Measurements from ENCODE around the gene TBC1D22B. TPM values are rescaled to one million over a fixed set of nuclear protein-coding genes. Genes with fewer than 3 reads are reported as not detected.

Gene TBC1D22B
- total RNA-seq, 1 experiment from 2014 or later: 12.9 TPM

DNA sequence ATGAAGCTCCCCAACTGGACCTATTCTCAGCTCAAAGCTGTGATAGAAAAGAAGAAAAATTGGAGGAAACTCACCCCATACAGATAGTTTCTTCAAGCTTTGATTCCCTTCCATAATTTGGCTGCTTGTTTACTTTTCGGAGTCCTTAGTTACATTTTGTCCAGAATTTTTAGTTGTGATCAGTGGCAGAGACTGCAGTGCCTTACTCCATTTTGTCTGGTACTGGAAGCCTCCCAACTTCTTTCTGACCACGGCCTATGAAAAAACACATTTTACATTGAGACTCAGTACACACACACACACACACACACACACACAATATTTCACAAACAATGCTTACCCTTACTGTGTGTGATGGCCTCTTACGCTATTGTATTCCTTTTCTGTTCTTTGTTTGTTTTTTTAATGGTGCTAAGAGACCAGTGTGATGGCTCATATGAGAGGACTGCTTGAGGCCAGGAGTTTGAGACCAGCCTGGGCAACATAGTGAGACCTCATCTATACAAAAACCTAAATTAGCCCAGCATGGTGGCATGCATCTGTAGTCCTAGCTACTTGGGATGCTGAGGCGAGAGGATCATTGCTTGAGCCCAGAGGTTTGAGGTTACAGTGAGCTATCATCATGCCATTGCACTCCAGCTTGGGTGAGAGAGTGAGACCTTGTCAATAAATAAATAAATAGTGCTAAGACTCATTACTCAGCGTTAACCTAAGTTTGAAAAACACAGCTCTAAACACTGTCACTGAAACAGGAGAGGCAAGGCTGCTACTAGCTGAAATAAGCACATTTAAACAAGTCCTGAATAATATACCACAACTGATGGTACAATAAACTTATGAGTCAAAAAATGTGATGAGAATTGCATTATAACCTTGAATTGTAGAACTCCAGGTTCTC lies 82.4 kb downstream of the TBC1D22B start:
- H3K4me3 Mint-ChIP-seq: no peak overlapping the region
- H4K8ac ChIP-seq (replicated peaks; ENCODE audit: insufficient read length, low read depth, low read length): no peak overlapping the region
- H2AK5ac ChIP-seq (ENCODE audit: insufficient read length, low read length): no peak overlapping the region
- no CpG with 5 or more reads among the region's 5 CpGs for WGBS (ENCODE audit: extremely low coverage, insufficient read length, low lambda C conversion rate)
- no peak overlapping the region for H3K4me2 ChIP-seq (ENCODE audit: insufficient read depth, insufficient read length, low read length)
- H3K9ac ChIP-seq (ENCODE audit: extremely low read depth, insufficient read length, low read length): no peak overlapping the region
- peak overlapping the region in 1 of 3 experiments; percentile 66; a peak in 1 of 7 replicates for H3K27ac Mint-ChIP-seq
- 0 out of 2 replicates have a peak, but pooled peaks cover 3% of the 10 kb centered on the region for H3K27me3 ChIP-seq (ENCODE audit: insufficient read depth, low read length)
- no peaks in the 10 kb centered on the region for H3K36me3 Mint-ChIP-seq (ENCODE audit: insufficient read depth in 1 of 3, low read depth in 3 of 3)
- H3K4me1 ChIP-seq (ENCODE audit: insufficient read depth, low read length): no peaks in the 10 kb centered on the region
- no peak overlapping the region for H3K56ac ChIP-seq (ENCODE audit: insufficient read length, low read depth, low read length)
- no peaks in the 10 kb centered on the region for H3K79me1 ChIP-seq (ENCODE audit: insufficient read depth, low read depth, low read length, poor library complexity, severe bottlenecking)
- H3K4ac ChIP-seq (ENCODE audit: low read depth, low read length): no peak overlapping the region
- no peak overlapping the region for H2BK120ac ChIP-seq (ENCODE audit: low read depth, low read length, poor library complexity, severe bottlenecking)
- no peak for DNase-seq
- no peak overlapping the region for H4K5ac ChIP-seq (ENCODE audit: insufficient read length, low read depth, low read length)
- H2BK5ac ChIP-seq (ENCODE audit: insufficient read length, low read length): no peak overlapping the region
- no peak overlapping the region for H2AFZ ChIP-seq (ENCODE audit: low read length)
- no peaks in the 10 kb centered on the region for H3K4me1 Mint-ChIP-seq
- no peak overlapping the region for H2BK15ac ChIP-seq (ENCODE audit: low read depth, low read length)
- no peaks in the 10 kb centered on the region for H3K9me3 Mint-ChIP-seq
- no peak overlapping the region for H3K27ac ChIP-seq (ENCODE audit: insufficient read length, low read depth, low read length)
- no peak overlapping the region for H2BK12ac ChIP-seq (ENCODE audit: insufficient read length, low read depth, low read length)
- H3K27me3 Mint-ChIP-seq (ENCODE audit: low read depth): peaks cover 5% of the 10 kb centered on the region; the same call in 1 of the 2 replicates
- no peaks in the 10 kb centered on the region for H3K23me2 ChIP-seq (ENCODE audit: insufficient read length, low read depth, low read length, poor library complexity, severe bottlenecking)
- no peak overlapping the region for H3K14ac ChIP-seq (ENCODE audit: insufficient read depth, low read length)
- no peak overlapping the region for H3K18ac ChIP-seq (ENCODE audit: insufficient read length, low read depth, low read length)
- H3K79me2 ChIP-seq (ENCODE audit: insufficient read depth, low read length): 0 out of 2 replicates have a peak, but pooled peaks cover 2% of the 10 kb centered on the region
- no peak overlapping the region for H4K91ac ChIP-seq (ENCODE audit: insufficient read length, low read depth, low read length)
- H2BK20ac ChIP-seq (ENCODE audit: low read depth, low read length, poor library complexity, severe bottlenecking): no peak overlapping the region
- H3T11ph ChIP-seq (ENCODE audit: low read length): no peak overlapping the region
- no peak for TF ChIP-seq CTCF (conservative IDR thresholded peaks at IDR 0.05)
- H3K23ac ChIP-seq (ENCODE audit: insufficient read length, low read depth, low read length): no peak overlapping the region
- H3K9me3 ChIP-seq (ENCODE audit: control insufficient read depth, low read depth, low read length): no peaks in the 10 kb centered on the region
- H4K20me1 ChIP-seq (ENCODE audit: control insufficient read depth, insufficient read depth, insufficient read length): no peaks in the 10 kb centered on the region
